Measurements from ENCODE around the gene PSMB4. TPM values are rescaled to one million over a fixed set of nuclear protein-coding genes. Genes with fewer than 3 reads are reported as not detected.
"Not testable (repeated sequence)": the region's sequence is repeated elsewhere in the genome, so short reads cannot be mapped to it uniquely, and the experiment has no call there.

The PSMB4 gene
- total RNA-seq, 1 experiment from 2014 or later, result 559 TPM

DNA sequence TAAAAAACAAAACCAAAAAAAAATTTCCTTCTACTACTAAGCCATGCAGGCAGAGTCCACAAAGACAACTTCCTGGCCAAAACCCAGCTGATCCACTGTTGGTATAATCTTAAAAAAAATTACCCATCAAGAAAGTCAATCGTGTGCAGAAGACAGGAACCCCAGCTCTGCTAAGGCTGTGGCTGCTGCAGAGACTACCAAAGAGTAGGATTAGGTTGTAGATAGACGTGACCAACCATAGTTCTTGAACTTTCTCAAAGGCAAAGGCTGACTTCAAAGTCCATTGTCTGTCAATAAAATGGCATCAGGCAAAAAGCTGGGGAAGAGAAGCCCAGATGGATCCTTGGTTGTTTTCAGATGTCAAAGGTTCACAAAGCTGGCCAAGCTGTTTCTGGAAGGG, 3.4 kb downstream of the PSMB4 start:
- Histone ChIP-seq H3K27ac (no peak overlapping the region), H3K4me1 (replicated peaks) (peaks cover 32% of the 10 kb centered on the region), H3K36me3 (peaks cover 82% of the 10 kb centered on the region), H3K4me3 (no peak overlapping the region), H3K27me3 (replicated peaks) (no peaks in the 10 kb centered on the region), H3K9me3 (replicated peaks) (0 out of 2 replicates have a peak, but pooled peaks cover 2% of the 10 kb centered on the region)
- no peak for DNase-seq (ENCODE audit: low read depth in 1 of 2, low spot score in 2 of 2)

GRCh38 chr1:151403612-151404011, 4.2 kb downstream of the PSMB4 start:
- Histone ChIP-seq H3K4me1 (replicated peaks) (peaks cover 36% of the 10 kb centered on the region), H3K27me3 (replicated peaks) (no peaks in the 10 kb centered on the region), H3K36me3 (peaks cover 90% of the 10 kb centered on the region), H3K9me3 (replicated peaks) (0 out of 2 replicates have a peak, but pooled peaks cover 2% of the 10 kb centered on the region), H3K4me3 (no peak overlapping the region), H3K27ac (no peak overlapping the region)
- DNase-seq (ENCODE audit: low read depth in 1 of 2, low spot score in 2 of 2), result no peak

DNA sequence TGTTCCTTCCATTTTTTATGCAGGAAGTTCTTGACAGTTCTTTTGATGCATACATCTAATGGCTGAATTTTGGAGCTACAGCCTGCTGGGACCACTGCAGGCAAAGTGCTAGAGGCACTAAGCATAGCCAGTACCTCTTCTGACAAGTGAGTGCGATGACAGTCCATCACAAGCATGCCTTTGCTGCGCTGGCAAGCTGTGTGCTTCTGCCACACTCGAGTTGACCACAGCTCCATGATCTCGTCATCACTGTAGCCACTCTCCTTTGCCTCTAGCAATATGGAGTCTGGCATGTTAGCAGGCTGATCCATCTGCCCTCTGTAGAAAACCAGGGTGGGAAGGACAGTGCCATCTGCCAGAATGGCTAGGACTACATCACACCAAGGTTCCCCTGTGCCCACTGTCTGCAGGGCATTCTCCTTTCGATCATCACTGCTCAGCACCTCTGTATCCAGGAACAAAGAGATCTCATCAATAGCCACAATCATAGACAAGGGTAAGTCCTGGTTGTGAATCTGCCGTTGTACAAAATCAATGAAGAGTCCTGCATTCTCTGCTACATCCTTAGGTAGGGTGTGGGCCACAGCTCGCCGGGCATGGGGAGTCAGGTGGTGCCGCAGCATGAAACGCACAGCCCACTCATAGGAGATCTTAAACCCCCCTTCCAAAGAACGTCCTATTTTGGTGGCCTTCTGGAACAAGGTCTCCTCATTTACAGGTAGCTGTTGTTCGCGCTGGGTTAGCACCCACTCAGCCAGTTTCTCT, 6.0 kb downstream of the PSMB4 start:
- Histone ChIP-seq H3K27ac (no peak overlapping the region), H3K4me1 (replicated peaks) (peaks cover 46% of the 10 kb centered on the region), H3K9me3 (replicated peaks) (no peaks in the 10 kb centered on the region), H3K36me3 (peaks cover 96% of the 10 kb centered on the region), H3K4me3 (no peak overlapping the region), H3K27me3 (replicated peaks) (no peaks in the 10 kb centered on the region)
- DNase-seq (ENCODE audit: low read depth in 1 of 2, low spot score in 2 of 2), result no peak

DNA sequence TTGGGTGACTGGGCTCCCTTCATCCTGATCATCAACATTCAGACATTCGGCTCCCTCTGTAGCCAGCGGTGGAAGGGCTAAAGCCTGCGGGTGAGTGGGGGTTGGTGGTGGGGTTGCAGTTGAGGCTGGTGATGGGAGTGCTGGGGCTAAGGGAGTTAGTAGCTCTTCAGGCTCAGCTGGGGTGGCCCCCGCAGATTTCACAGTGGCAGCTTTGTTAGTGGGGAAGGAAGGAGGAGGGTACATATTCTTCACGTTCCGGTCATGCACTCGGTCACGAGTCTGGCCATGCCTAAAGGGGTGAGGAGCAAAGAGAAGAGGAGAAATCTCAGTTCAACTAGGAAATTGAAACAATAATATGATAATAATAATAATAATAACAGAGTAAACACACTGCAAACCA, 6.8 kb downstream of the PSMB4 start:
- H3K4me1 ChIP-seq (replicated peaks), result peaks cover 38% of the 10 kb centered on the region
- H3K27ac ChIP-seq, result no peak overlapping the region
- H3K4me3 ChIP-seq, result no peak overlapping the region
- H3K9me3 ChIP-seq (replicated peaks), result no peaks in the 10 kb centered on the region
- H3K36me3 ChIP-seq, result peaks cover 96% of the 10 kb centered on the region
- no peaks in the 10 kb centered on the region for H3K27me3 ChIP-seq (replicated peaks)
- no peak for DNase-seq (ENCODE audit: low read depth in 1 of 2, low spot score in 2 of 2)

- H3K27ac ChIP-seq, result no peak overlapping the region
- H3K4me3 ChIP-seq, result no peak overlapping the region
- no peak for DNase-seq (ENCODE audit: low read depth in 1 of 2, low spot score in 2 of 2)
- H3K36me3 ChIP-seq, result peaks cover 96% of the 10 kb centered on the region
- H3K9me3 ChIP-seq (replicated peaks), result no peaks in the 10 kb centered on the region
- peaks cover 27% of the 10 kb centered on the region for H3K4me1 ChIP-seq (replicated peaks)
- no peaks in the 10 kb centered on the region for H3K27me3 ChIP-seq (replicated peaks)
Observed at GRCh38 chr1:151407304-151407703, 7.9 kb downstream of the PSMB4 start.

- peaks cover 22% of the 10 kb centered on the region for H3K4me1 ChIP-seq (replicated peaks)
- no peaks in the 10 kb centered on the region for H3K9me3 ChIP-seq (replicated peaks)
- H3K36me3 ChIP-seq, result peaks cover 91% of the 10 kb centered on the region
- no peak overlapping the region for H3K4me3 ChIP-seq
- peak overlapping the region; percentile 54 for H3K27ac ChIP-seq
- no peaks in the 10 kb centered on the region for H3K27me3 ChIP-seq (replicated peaks)
- peak in 1 of 2 experiments; percentile 75 for DNase-seq (ENCODE audit: low read depth in 1 of 2, low spot score in 2 of 2)
Observed at GRCh38 chr1:151408891-151409290, 9.5 kb downstream of the PSMB4 start.

DNA sequence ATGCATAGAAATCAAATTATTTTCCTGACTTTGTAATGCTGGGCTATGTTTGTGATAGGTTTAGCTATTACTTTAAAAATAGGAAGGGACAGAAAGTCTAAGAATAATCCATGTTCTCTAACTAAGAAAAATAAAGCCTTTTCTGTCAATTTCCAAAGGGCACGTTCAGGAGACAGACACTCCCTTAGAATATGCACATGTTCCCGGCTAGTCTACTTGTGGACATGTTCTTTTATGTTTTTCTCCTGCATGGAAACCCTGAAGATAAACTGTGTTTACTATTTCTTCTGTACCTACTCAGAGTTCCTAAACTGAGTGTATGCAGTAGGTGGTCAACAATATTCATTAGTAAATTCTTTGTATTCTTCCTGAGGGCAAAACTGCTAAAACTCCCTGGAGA, 12.5 kb downstream of the PSMB4 start:
- H3K36me3 ChIP-seq, result peaks cover 90% of the 10 kb centered on the region

GRCh38 chr1:151416231-151416630, 16.9 kb downstream of the PSMB4 start:
- DNase-seq (ENCODE audit: low read depth in 1 of 2, low spot score in 2 of 2), result no peak
- no peaks in the 10 kb centered on the region for H3K9me3 ChIP-seq (replicated peaks)
- H3K27ac ChIP-seq, result no peak overlapping the region
- no peaks in the 10 kb centered on the region for H3K27me3 ChIP-seq (replicated peaks)
- H3K4me1 ChIP-seq (replicated peaks), result no peaks in the 10 kb centered on the region
- no peak overlapping the region for H3K4me3 ChIP-seq
- peaks cover 77% of the 10 kb centered on the region for H3K36me3 ChIP-seq

More for the DNA sequence above, 12.5 kb downstream of the PSMB4 start:
- H3K4me1 ChIP-seq (replicated peaks), result peaks cover 22% of the 10 kb centered on the region
- H3K4me3 ChIP-seq, result no peak overlapping the region
- H3K27me3 ChIP-seq (replicated peaks), result no peaks in the 10 kb centered on the region
- DNase-seq (ENCODE audit: low read depth in 1 of 2, low spot score in 2 of 2), result no peak
- no peaks in the 10 kb centered on the region for H3K9me3 ChIP-seq (replicated peaks)
- H3K27ac ChIP-seq, result no peak overlapping the region

DNA sequence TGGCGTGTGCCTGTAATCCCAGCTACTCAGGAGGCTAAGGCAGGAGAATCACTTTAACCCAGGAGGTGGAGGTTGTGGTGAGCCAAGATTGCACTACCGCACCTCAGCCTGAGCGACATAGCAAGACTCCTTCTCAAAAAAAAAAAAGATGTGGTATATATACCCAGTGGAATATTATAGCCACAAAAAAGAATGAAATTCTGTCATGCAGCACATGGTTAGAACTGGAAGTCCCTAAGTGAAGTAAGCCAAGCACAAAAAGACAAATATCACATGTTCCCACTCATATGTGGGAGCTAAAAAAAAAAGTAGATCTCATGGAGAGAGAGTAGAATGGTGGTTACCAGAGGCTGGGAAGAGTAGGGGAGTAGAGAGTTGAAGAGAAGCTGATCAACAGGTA, 18.7 kb downstream of the PSMB4 start:
- no peak overlapping the region for H3K4me3 ChIP-seq
- peaks cover 77% of the 10 kb centered on the region for H3K36me3 ChIP-seq

DNA sequence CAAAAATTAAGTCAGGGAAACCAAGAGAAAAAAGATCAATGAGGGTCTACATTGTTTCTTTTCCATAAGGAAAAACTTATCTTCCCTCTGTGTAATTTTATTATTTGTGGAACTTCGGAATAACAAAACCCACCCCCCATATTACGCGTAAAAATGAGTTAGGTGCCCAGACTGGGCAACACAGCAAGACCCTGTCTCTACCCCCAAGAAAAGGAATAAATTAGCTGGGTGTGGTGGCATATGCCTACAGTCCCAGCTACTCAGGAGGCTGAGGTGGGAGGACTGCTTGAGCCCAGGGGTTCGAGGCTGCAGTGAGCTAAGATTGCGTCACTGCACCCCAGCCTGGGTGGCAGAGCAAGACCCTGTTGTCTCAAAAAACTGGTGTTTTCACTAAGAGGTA, 20.4 kb downstream of the PSMB4 start:
- no peak for DNase-seq (ENCODE audit: low read depth in 1 of 2, low spot score in 2 of 2)
- Histone ChIP-seq H3K36me3 (peaks cover 81% of the 10 kb centered on the region), H3K4me1 (replicated peaks) (no peaks in the 10 kb centered on the region), H3K27me3 (replicated peaks) (no peaks in the 10 kb centered on the region), H3K9me3 (replicated peaks) (no peaks in the 10 kb centered on the region), H3K27ac (no peak overlapping the region), H3K4me3 (no peak overlapping the region)

More for the DNA sequence above, 18.7 kb downstream of the PSMB4 start:
- no peaks in the 10 kb centered on the region for H3K4me1 ChIP-seq (replicated peaks)
- DNase-seq (ENCODE audit: low read depth in 1 of 2, low spot score in 2 of 2), result no peak
- no peaks in the 10 kb centered on the region for H3K27me3 ChIP-seq (replicated peaks)
- H3K9me3 ChIP-seq (replicated peaks), result no peaks in the 10 kb centered on the region
- H3K27ac ChIP-seq, result no peak overlapping the region

- no peak for DNase-seq (ENCODE audit: low read depth in 1 of 2, low spot score in 2 of 2)
- Histone ChIP-seq H3K36me3 (peaks cover 89% of the 10 kb centered on the region), H3K4me1 (replicated peaks) (no peaks in the 10 kb centered on the region), H3K27me3 (replicated peaks) (no peaks in the 10 kb centered on the region), H3K27ac (no peak overlapping the region), H3K4me3 (no peak overlapping the region), H3K9me3 (replicated peaks) (no peaks in the 10 kb centered on the region)
Observed at GRCh38 chr1:151425103-151425502, 25.7 kb downstream of the PSMB4 start.

DNA sequence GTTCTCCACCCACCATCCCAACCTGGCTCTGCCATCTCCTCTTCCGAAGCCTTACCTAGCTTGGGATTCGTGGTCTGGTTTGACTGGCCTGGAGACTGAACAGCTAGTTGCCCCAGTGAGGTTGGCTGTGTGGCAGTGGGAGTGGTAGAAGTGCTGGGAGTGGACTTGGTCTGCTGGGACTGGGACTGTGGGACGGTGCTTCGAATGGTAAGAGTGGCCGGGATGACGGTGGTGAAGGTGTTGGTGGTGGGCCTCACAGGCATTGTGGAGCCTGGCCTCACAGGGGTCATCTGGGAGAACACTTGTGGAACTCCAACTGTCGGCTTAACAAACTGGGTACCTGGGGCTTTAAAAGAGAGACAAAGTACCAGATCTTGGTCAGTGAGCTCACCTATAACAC, 28.7 kb downstream of the PSMB4 start:
- Histone ChIP-seq H3K27me3 (replicated peaks) (no peaks in the 10 kb centered on the region), H3K36me3 (peaks cover 72% of the 10 kb centered on the region), H3K9me3 (replicated peaks) (no peaks in the 10 kb centered on the region), H3K27ac (no peak overlapping the region), H3K4me3 (no peak overlapping the region), H3K4me1 (replicated peaks) (no peaks in the 10 kb centered on the region)
- DNase-seq (ENCODE audit: low read depth in 1 of 2, low spot score in 2 of 2), result no peak

- H3K9me3 ChIP-seq (replicated peaks); H3K4me1 ChIP-seq (replicated peaks); H3K4me3 ChIP-seq; H3K27ac ChIP-seq; H3K27me3 ChIP-seq (replicated peaks); DNase-seq (ENCODE audit: low read depth in 1 of 2, low spot score in 2 of 2): not testable (repeated sequence)
- H3K36me3 ChIP-seq, result peaks cover 49% of the 10 kb centered on the region
Observed at GRCh38 chr1:151433827-151434226, 34.5 kb downstream of the PSMB4 start.

DNA sequence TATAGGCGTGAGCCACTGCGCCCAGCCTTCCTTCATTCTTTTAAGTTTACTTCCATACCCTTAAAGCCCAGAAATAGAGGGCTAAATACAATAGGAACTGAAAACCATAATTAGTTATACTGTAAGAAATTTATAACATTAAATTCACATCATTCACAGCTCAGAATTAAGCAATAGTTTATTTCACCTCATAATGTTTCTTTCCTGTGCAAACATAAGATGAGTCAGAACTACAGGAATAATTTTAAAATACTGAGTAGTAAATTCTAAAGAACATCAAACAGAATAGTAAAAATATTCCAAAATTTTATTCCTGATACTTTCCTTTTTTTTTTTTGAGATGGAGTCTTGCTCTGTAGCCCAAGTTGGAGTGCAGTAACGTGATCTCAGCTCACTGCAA, 35.8 kb downstream of the PSMB4 start:
- H3K4me3 ChIP-seq, result no peak overlapping the region
- DNase-seq (ENCODE audit: low read depth in 1 of 2, low spot score in 2 of 2), result no peak
- H3K27ac ChIP-seq, result no peak overlapping the region
- no peaks in the 10 kb centered on the region for H3K27me3 ChIP-seq (replicated peaks)
- H3K36me3 ChIP-seq, result peaks cover 46% of the 10 kb centered on the region
- H3K9me3 ChIP-seq (replicated peaks), result no peaks in the 10 kb centered on the region
- no peaks in the 10 kb centered on the region for H3K4me1 ChIP-seq (replicated peaks)

GRCh38 chr1:151436985-151437384, 37.6 kb downstream of the PSMB4 start:
- Histone ChIP-seq H3K9me3 (replicated peaks) (no peaks in the 10 kb centered on the region), H3K4me3 (no peak overlapping the region), H3K27ac (no peak overlapping the region), H3K27me3 (replicated peaks) (no peaks in the 10 kb centered on the region), H3K36me3 (peaks cover 57% of the 10 kb centered on the region), H3K4me1 (replicated peaks) (no peaks in the 10 kb centered on the region)
- DNase-seq (ENCODE audit: low read depth in 1 of 2, low spot score in 2 of 2), result no peak
